HG03354 (cell line): ENCODE results near the gene ASTN1.

Source experiments
- ATAC-seq: cut with Tn5 transposase; IDR thresholded peaks from one replicate; pipeline ENCODE4 v1.9.1; 2021; ENCODE audit warnings: mild to moderate bottlenecking; ENCODE audit not compliant: unreplicated experiment, poor library complexity, severe bottlenecking

Gene ASTN1

DNA sequence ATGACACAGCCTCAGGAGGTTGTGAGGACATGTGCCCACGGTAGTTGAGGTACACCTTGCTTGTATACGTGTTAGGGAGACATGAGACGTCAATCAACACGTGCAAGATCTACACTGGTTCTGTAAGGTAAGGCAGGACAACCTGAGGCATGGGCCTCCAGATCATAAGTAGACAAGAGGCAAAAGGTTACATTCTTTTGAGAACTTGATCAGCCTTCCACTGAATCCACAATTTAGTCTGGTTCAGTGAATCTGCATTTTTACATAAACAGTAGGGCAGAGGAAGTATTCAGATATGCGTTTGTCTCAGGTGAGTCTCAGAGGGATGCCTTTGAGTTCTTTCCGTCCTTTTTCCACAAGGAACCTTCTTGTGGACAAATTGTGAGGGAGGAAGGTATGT, 348.9 kb downstream of the ASTN1 start:
- no peak for ATAC-seq

DNA sequence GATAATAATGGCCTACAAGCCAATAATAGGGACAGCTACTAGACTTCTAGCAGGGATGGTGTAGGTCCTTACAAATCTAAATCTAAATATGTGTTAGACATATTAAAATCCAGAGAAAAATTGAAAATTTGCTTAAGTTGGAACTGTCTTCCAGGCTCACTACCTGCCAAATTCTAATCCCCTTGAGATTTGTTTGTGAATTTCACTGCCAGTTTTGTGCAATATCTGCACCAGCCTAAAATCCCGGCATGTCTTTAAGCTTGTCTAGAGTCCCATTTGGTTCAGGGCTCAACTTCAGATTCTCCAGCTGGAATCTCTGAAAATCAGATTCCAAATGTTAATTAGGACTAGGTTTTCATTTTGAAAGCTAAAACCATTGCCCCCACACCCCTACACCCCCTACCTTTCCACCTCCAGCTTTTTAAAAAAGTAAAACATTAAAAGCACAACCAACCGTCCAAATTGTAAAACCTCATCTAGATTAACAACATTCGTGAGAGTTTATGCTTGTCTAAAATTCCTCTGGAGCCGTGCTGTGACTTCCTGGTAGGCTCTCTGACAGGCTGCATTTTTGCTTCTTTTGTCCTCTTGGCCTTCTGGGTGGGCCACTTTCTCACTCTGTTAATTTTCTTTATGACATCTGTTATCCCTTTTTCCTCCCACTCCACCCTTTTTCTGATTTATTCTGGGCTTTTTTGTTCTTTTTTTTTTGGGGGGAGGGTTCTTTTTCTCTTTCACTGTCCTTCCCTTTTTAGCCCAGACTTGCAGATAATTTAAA, 352.8 kb downstream of the ASTN1 start:
- ATAC-seq = no peak

DNA sequence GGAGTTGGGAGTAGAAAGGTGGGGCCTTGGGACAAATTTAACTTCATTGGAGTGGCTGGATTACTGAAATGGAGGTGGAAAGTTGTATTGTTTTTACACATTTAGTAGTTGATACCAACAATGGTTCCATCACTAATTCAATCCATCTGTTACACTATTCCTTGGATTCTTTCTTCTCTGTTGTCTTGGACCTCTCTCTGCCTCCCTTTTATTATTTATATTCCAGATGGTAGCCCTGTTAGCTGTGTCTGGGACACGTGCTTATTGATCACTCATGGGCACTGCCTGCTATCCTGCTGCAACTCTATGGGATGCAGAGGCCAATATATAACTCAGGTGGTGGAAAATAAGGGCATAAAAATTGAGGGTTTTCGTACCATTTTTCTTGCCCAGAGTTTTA, 355.2 kb downstream of the ASTN1 start:
- ATAC-seq = no peak
